ENCODE measurements around the gene RALGAPA1. TPM values are rescaled to one million over a fixed set of nuclear protein-coding genes. Genes with fewer than 3 reads are reported as not detected.

RALGAPA1 gene
- total and polyA plus RNA-seq, 2 of the 13 experiments (the other 11 are each of a cell fraction or from before 2014, with no cell fraction given) = 65.0 to 89.2 TPM

DNA sequence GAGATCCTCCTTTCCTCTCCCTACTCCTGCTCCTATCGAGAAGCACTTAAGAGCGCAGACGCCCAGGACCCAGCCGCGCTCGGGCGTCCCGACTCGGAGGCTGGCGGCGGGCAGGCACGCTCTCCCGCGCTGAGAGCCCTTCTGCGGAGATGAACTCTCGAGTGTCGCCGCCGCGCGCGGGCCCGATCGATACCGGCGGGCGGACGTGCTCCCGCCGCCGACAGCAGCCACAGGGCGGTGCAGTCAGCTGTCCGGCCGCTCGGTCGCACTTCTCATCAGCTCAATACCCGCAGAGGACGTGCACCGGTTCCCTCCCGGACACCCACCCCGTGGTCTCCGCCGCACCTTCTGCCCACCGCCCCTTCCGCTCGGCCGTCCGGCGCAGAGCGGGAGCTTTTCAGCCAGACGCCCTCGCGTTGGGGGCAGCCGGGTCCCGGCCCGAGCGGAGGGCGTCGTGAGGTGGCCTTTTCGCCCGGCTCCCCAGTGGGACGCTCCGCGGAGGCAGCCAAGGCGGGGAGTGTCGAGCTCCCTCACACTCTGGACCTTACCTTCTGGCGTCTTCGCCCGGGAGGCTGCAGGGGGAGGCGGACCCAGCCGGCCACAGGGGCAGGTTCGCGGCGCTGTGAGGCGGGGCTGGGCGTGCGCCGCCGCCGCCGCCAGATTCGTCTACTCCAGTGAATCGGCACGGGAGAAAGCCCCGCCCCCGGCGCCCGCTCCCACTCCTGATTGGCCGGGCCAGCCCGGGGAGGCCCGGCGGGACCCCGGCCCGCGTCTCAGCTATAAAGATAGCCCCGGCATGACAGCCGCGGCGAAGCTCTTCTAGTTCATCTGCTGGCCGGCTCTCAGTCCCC lies 275.5 kb downstream of the RALGAPA1 start, which contains the start of gene INSM2 (continued):
- TF ChIP-seq, protein P1, sequence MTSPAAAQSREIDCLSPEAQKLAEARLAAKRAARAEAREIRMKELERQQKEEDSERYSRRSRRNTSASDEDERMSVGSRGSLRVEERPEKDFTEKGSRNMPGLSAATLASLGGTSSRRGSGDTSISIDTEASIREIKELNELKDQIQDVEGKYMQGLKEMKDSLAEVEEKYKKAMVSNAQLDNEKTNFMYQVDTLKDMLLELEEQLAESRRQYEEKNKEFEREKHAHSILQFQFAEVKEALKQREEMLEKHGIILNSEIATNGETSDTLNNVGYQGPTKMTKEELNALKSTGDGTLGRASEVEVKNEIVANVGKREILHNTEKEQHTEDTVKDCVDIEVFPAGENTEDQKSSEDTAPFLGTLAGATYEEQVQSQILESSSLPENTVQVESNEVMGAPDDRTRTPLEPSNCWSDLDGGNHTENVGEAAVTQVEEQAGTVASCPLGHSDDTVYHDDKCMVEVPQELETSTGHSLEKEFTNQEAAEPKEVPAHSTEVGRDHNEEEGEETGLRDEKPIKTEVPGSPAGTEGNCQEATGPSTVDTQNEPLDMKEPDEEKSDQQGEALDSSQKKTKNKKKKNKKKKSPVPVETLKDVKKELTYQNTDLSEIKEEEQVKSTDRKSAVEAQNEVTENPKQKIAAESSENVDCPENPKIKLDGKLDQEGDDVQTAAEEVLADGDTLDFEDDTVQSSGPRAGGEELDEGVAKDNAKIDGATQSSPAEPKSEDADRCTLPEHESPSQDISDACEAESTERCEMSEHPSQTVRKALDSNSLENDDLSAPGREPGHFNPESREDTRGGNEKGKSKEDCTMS (CRISPR knock-in tag; conservative IDR thresholded peaks at IDR 0.05) = no peak
- TF ChIP-seq ZNF235 (CRISPR knock-in tag; IDR thresholded peaks at IDR 0.05; ENCODE audit: borderline replicate concordance) = no peak; the same call in 1 of the 2 replicates
- no peak; the same call in 1 of the 2 replicates for TF ChIP-seq NFIB (CRISPR knock-in tag; IDR thresholded peaks at IDR 0.05; ENCODE audit: borderline replicate concordance)
- TF ChIP-seq ZFY (CRISPR knock-in tag; IDR thresholded peaks at IDR 0.05) = peak; percentile 63; the same call in 1 of the 2 replicates
- TF ChIP-seq SALL1 (CRISPR knock-in tag; IDR thresholded peaks at IDR 0.05) = peak; percentile 75
- TF ChIP-seq ZFP36 (IDR thresholded peaks at IDR 0.05; ENCODE audit: borderline replicate concordance, low read depth, low read length, partially characterized antibody) = peak; percentile 1
- TF ChIP-seq CCDC6 (CRISPR knock-in tag; IDR thresholded peaks at IDR 0.05) = peak; percentile 41; the same call in 1 of the 2 replicates
- peak; percentile 69 for TF ChIP-seq ISL2 (CRISPR knock-in tag; IDR thresholded peaks at IDR 0.05)
- TF ChIP-seq, protein P2, sequence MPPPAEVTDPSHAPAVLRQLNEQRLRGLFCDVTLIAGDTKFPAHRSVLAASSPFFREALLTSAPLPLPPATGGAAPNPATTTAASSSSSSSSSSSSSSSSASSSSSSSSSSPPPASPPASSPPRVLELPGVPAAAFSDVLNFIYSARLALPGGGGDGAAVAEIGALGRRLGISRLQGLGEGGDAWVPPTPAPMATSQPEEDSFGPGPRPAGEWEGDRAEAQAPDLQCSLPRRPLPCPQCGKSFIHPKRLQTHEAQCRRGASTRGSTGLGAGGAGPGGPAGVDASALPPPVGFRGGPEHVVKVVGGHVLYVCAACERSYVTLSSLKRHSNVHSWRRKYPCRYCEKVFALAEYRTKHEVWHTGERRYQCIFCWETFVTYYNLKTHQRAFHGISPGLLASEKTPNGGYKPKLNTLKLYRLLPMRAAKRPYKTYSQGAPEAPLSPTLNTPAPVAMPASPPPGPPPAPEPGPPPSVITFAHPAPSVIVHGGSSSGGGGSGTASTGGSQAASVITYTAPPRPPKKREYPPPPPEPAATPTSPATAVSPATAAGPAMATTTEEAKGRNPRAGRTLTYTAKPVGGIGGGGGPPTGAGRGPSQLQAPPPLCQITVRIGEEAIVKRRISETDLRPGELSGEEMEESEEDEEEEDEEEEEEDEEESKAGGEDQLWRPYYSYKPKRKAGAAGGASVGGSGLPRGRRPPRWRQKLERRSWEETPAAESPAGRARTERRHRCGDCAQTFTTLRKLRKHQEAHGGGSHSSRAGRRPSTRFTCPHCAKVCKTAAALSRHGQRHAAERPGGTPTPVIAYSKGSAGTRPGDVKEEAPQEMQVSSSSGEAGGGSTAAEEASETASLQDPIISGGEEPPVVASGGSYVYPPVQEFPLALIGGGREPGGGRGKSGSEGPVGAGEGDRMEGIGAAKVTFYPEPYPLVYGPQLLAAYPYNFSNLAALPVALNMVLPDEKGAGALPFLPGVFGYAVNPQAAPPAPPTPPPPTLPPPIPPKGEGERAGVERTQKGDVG (CRISPR knock-in tag; IDR thresholded peaks at IDR 0.05; ENCODE audit: borderline replicate concordance) = 0 out of 2 replicates have a peak, but pooled peaks have one; percentile 17
- TF ChIP-seq FOXC1 (CRISPR knock-in tag; IDR thresholded peaks at IDR 0.05; ENCODE audit: borderline replicate concordance) = peak; percentile 72
- peak; percentile 95; the same call in 1 of the 2 replicates for TF ChIP-seq ZNF510 (CRISPR knock-in tag; IDR thresholded peaks at IDR 0.05; ENCODE audit: low read depth)
- TF ChIP-seq ZNF234 (CRISPR knock-in tag; conservative IDR thresholded peaks at IDR 0.05) = 0 out of 2 replicates have a peak, but pooled peaks have one; percentile 82
- TF ChIP-seq HNRNPK (IDR thresholded peaks at IDR 0.05; ENCODE audit: low read depth, low read length, poor library complexity, severe bottlenecking) = peak; percentile 82
- peak; percentile 94 for TF ChIP-seq ZNF777 (CRISPR knock-in tag; IDR thresholded peaks at IDR 0.05)
- TF ChIP-seq ZNF331 (CRISPR knock-in tag; IDR thresholded peaks at IDR 0.05) = peak; percentile 48; the same call in 1 of the 2 replicates
- TF ChIP-seq, protein P3, sequence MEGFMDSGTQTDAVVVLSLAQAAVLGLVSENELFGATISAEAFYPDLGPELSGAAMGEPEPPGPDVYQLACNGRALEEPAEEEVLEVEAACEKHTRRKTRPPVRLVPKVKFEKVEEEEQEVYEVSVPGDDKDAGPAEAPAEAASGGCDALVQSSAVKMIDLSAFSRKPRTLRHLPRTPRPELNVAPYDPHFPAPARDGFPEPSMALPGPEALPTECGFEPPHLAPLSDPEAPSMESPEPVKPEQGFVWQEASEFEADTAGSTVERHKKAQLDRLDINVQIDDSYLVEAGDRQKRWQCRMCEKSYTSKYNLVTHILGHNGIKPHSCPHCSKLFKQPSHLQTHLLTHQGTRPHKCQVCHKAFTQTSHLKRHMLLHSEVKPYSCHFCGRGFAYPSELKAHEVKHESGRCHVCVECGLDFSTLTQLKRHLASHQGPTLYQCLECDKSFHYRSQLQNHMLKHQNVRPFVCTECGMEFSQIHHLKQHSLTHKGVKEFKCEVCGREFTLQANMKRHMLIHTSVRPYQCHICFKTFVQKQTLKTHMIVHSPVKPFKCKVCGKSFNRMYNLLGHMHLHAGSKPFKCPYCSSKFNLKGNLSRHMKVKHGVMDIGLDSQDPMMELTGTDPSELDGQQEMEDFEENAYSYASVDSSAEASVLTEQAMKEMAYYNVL (CRISPR knock-in tag; IDR thresholded peaks at IDR 0.05; ENCODE audit: borderline replicate concordance) = peak; percentile 85
- TF ChIP-seq ZNF781 (CRISPR knock-in tag; IDR thresholded peaks at IDR 0.05; ENCODE audit: borderline replicate concordance, not compliant biosample characterization) = peak; percentile 96
- TF ChIP-seq ZFP90 (CRISPR knock-in tag; IDR thresholded peaks at IDR 0.05; ENCODE audit: borderline replicate concordance) = peak; percentile 84
- peak; percentile 62; the same call in 1 of the 2 replicates for TF ChIP-seq ZSCAN31 (CRISPR knock-in tag; IDR thresholded peaks at IDR 0.05; ENCODE audit: low read depth)
